B cell (primary cell): ENCODE measurements around the gene ZNRF4. TPM values are rescaled to one million over a fixed set of nuclear protein-coding genes. Genes with fewer than 3 reads are reported as not detected.

Experiments
- ATAC-seq: fragments of 200-7000 bp; cut with Tn5 transposase; one replicate; pipeline ENCODE4 v1.10.0; 2021; ENCODE audit warnings: low read depth, mild to moderate bottlenecking, moderate number of reproducible peaks, moderate library complexity
- CTCF ChIA-PET: fragments of 350-600 bp; sonication (Branson Sonifier 250); formaldehyde crosslinking; loops from one replicate; lab custom pipeline; 2021; ENCODE audit warnings: antibody characterized with exemption, inconsistent platforms; lab: Charles Lee
- POLR2A ChIA-PET: fragments of 350-600 bp; sonication (Branson Sonifier 250); formaldehyde crosslinking; loops from one replicate; lab custom pipeline; 2021; ENCODE audit warnings: antibody characterized with exemption; lab: Charles Lee
- DNase-seq: peaks from one replicate; pipeline ENCODE4 v3.0.0; 2013
- H2AFZ ChIP-seq: 2 replicates; pipeline ENCODE4 v1.6.1; 2012; ENCODE audit warnings: mild to moderate bottlenecking, low read depth, low read length; ENCODE audit not compliant: insufficient read depth, poor library complexity, severe bottlenecking
- H3K27ac ChIP-seq, 2 donors: 1 replicate in 1 of 2; 2 replicates in 1 of 2; pipeline ENCODE4 v1.5.1; 2012 to 2013; ENCODE audit warnings: low read length in 2 of 2, mild to moderate bottlenecking in 2 of 2, moderate library complexity in 1 of 2
- H3K27me3 ChIP-seq, 4 experiments: fragments of 200-600 bp in 1 of 4; sonication (generic) in 1 of 4; replicated peaks in 1 of 4; 1 replicate in 2 of 4; 2 replicates in 2 of 4; pipeline versions ENCODE4 v1.6.1 to v1.7.0; 2013 to 2016; ENCODE audit warnings: low read length in 3 of 4, mild to moderate bottlenecking in 2 of 4, mixed read lengths in 1 of 4, moderate library complexity in 1 of 4; ENCODE audit not compliant: insufficient read depth in 4 of 4, control insufficient read depth in 3 of 4; ENCODE audit errors: control extremely low read depth in 1 of 4
- H3K36me3 ChIP-seq, 2 experiments: replicated peaks in 1 of 2; 1 replicate in 1 of 2; 2 replicates in 1 of 2; pipeline versions ENCODE4 v1.6.1 to v1.7.1; 2013; ENCODE audit warnings: low read length in 1 of 2; ENCODE audit not compliant: insufficient read depth in 2 of 2, control insufficient read depth in 1 of 2; ENCODE audit errors: control extremely low read depth in 1 of 2, extremely low read depth in 1 of 2
- H3K4me1 ChIP-seq, 2 donors: fragments of 200-600 bp in 1 of 2; sonication (generic) in 1 of 2; 1 replicate in 1 of 2; 2 replicates in 1 of 2; pipeline versions ENCODE4 v1.5.1 to v1.6.1; 2013 to 2017; ENCODE audit warnings: low read length in 2 of 2; ENCODE audit not compliant: control insufficient read depth in 2 of 2, insufficient read depth in 2 of 2
- H3K4me2 ChIP-seq: replicated peaks from 2 replicates; pipeline ENCODE3; 2012; ENCODE audit warnings: mild to moderate bottlenecking, low read depth, low read length; ENCODE audit not compliant: poor library complexity, severe bottlenecking
- H3K4me3 ChIP-seq, 5 experiments: fragments of 200-600 bp in 1 of 5; sonication (generic) in 1 of 5; 1 replicate in 3 of 5; 2 replicates in 2 of 5; pipeline versions ENCODE4 v1.5.1 to v1.7.0; 2011 to 2016; ENCODE audit warnings: low read length in 4 of 5, mild to moderate bottlenecking in 4 of 5, low read depth in 2 of 5, control low read depth in 1 of 5, moderate library complexity in 1 of 5; ENCODE audit not compliant: insufficient read depth in 1 of 5; ENCODE audit errors: control extremely low read depth in 1 of 5, extremely low read depth in 1 of 5
- H3K79me2 ChIP-seq: fragments of 200-600 bp; sonication (generic); one replicate; pipeline ENCODE4 v1.6.0; 2016; ENCODE audit warnings: low read length; ENCODE audit not compliant: control insufficient read depth, insufficient read depth
- H3K9ac ChIP-seq: fragments of 200-600 bp; sonication (generic); 2 replicates; pipeline ENCODE4 v1.6.1; 2017; ENCODE audit warnings: mild to moderate bottlenecking, low read length, moderate library complexity
- H3K9me3 ChIP-seq, 3 donors: one replicate each; pipeline versions ENCODE4 v1.6.1 to v1.7.1; 2013; ENCODE audit warnings: low read length in 2 of 3; ENCODE audit not compliant: control insufficient read depth in 2 of 3, insufficient read depth in 1 of 3; ENCODE audit errors: control extremely low read depth in 1 of 3
- H4K20me1 ChIP-seq: 2 replicates; pipeline ENCODE4 v1.6.0; 2012; ENCODE audit warnings: mild to moderate bottlenecking, low read length; ENCODE audit not compliant: insufficient read depth, control insufficient read depth, poor library complexity, severe bottlenecking
- H3K27ac Mint-ChIP-seq: one replicate; pipeline ENCODE4 v1.8.0; 2021; ENCODE audit warnings: mixed read lengths
- H3K27me3 Mint-ChIP-seq: one replicate; pipeline ENCODE4 v1.8.0; 2021; ENCODE audit warnings: mixed read lengths
- H3K4me1 Mint-ChIP-seq: one replicate; pipeline ENCODE4 v1.8.0; 2021; ENCODE audit warnings: mixed read lengths
- H3K4me3 Mint-ChIP-seq: one replicate; pipeline ENCODE4 v1.8.0; 2021; ENCODE audit warnings: mixed read lengths
- H3K9me3 Mint-ChIP-seq: one replicate; pipeline ENCODE4 v1.8.0; 2022; ENCODE audit warnings: mixed read lengths; ENCODE audit not compliant: insufficient read depth
- CTCF ChIP-seq: fragments of 200-600 bp; IDR thresholded peaks from one replicate; pipeline ENCODE4 v1.8.0; 2022; ENCODE audit warnings: antibody characterized with exemption, mild to moderate bottlenecking
- EZH2 ChIP-seq: IDR thresholded peaks from 2 replicates; pipeline ENCODE4 v1.6.1; 2012; ENCODE audit warnings: borderline replicate concordance, low read depth, mild to moderate bottlenecking, moderate library complexity, low read length; ENCODE audit not compliant: insufficient read depth, poor library complexity, severe bottlenecking
- WGBS: methylation state at CpG from one replicate; pipeline ENCODE4 v1.1.5; 2013; ENCODE audit warnings: missing lambda C conversion rate; ENCODE audit not compliant: insufficient coverage; 5-methylcytosine and 5-hydroxymethylcytosine counted together
- intact Hi-C: fragments of 100-400 bp; cut with micrococcal nuclease; formaldehyde crosslinking; loops from one replicate; pipeline ENCODE4 v1.10.0; 2022
- polyA plus RNA-seq: library from polyadenylated mRNA; depleted of rRNA; stranded (reverse); fragments of >200 nt; gene quantifications from 2 replicates; pipeline ENCODE4 v1.2.3, GENCODE V29; 2012
- total RNA-seq, 2 donors: library from RNA; stranded (reverse); fragments of 120-200 nt in 1 of 2; gene quantifications; 1 replicate in 1 of 2; 2 replicates in 1 of 2; pipeline versions ENCODE4 v1.2.3 to v1.2.4, GENCODE V29; 2013 to 2022

ZNRF4 gene
- total and polyA plus RNA-seq, 2 donors (not counting 1 experiment from before 2014, with no cell fraction given) = not detected

DNA sequence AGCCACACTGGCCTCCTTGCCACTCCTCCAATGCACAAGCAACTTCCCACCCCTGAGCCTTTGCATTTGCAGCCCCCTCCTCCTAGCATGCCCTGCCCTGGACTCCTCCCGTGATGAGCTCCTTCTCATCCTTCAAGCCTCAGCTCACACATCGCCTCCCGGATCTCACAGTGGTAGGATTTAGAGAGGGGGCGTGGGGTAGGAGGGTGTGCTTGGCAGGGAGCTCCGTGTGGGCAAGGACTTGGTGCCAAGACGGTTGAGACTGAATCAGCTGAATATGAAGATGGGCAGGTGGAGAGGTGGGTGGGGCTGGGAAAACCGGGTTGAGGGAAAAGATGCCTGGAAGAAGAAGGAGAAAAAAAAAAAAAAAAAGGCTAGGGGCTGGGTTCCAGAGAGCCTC is 48.4 kb upstream of the ZNRF4 start:
- 61% methylated on average over 4 of the region's 7 CpGs for WGBS
- Histone ChIP-seq H3K9me3 (peaks cover 0 to 23% (median 0%) of the 10 kb centered on the region in 3 donors), H3K27ac (no peak overlapping the region), H3K27me3 (peaks cover 0 to 4% (median 0%) of the 10 kb centered on the region in 4 experiments), H3K9ac (no peak overlapping the region), H4K20me1 (no peaks in the 10 kb centered on the region), H2AFZ (no peak overlapping the region), H3K4me3 (no peak overlapping the region), H3K4me1 (no peaks in the 10 kb centered on the region), H3K36me3 (no peaks in the 10 kb centered on the region), H3K4me2 (no peak overlapping the region), H3K79me2 (no peaks in the 10 kb centered on the region)
- ATAC-seq (no peak), DNase-seq (no peak)
- no peak overlapping the region for H3K4me3 Mint-ChIP-seq
- peaks cover 18% of the 10 kb centered on the region for H3K27me3 Mint-ChIP-seq
- intact Hi-C loops = no loop called here
- no peak for TF ChIP-seq CTCF
- H3K9me3 Mint-ChIP-seq = peaks cover 5% of the 10 kb centered on the region
- CTCF ChIA-PET = interaction anchor here (0.5 kb wide), 1 partner anchor 343 kb away, joined by 5 read pairs; no protein-coding TSS in a partner anchor
- H3K4me1 Mint-ChIP-seq = no peaks in the 10 kb centered on the region
- no peak overlapping the region for H3K27ac Mint-ChIP-seq
- POLR2A ChIA-PET = no interaction called here

DNA sequence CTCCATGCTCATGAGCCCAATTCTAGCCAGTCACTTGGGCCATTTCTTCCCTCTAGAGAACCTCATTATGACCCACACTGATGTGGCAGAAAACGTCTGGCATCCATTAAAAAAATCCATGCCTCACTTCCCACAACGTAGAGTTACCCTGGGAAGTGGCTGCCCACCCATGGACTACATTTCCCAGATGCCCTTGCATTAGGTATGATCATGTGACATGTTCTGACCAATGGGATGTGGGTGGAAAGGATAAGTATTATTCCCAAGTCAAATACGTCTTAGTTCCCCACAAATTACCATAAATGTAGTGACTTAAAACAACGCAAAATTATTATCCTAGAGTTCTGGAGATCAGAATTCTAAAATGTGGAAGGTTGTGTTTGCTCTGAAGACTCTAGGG is 47.9 kb upstream of the ZNRF4 start:
- Histone ChIP-seq H3K9me3 (peaks cover 0 to 23% (median 0%) of the 10 kb centered on the region in 3 donors), H3K36me3 (no peaks in the 10 kb centered on the region), H2AFZ (no peak overlapping the region), H4K20me1 (no peaks in the 10 kb centered on the region), H3K4me3 (no peak overlapping the region), H3K27me3 (peaks cover 0 to 4% (median 0%) of the 10 kb centered on the region in 4 experiments), H3K9ac (no peak overlapping the region), H3K4me1 (no peaks in the 10 kb centered on the region), H3K4me2 (no peak overlapping the region), H3K79me2 (no peaks in the 10 kb centered on the region), H3K27ac (no peak overlapping the region)
- no CpG with 5 or more reads among the region's 4 CpGs for WGBS
- CTCF ChIA-PET = no interaction called here
- peaks cover 18% of the 10 kb centered on the region for H3K27me3 Mint-ChIP-seq
- H3K9me3 Mint-ChIP-seq = peaks cover 5% of the 10 kb centered on the region
- intact Hi-C loops = no loop called here
- H3K27ac Mint-ChIP-seq = no peak overlapping the region
- no peak for DNase-seq
- POLR2A ChIA-PET = no interaction called here
- H3K4me3 Mint-ChIP-seq = no peak overlapping the region
- no peak for TF ChIP-seq CTCF
- no peak for TF ChIP-seq EZH2
- H3K4me1 Mint-ChIP-seq = no peaks in the 10 kb centered on the region
- ATAC-seq = no peak
